Measurements from ENCODE around the gene NCAM1. TPM values are rescaled to one million over a fixed set of nuclear protein-coding genes. Genes with fewer than 3 reads are reported as not detected.

NCAM1 gene
- polyA plus RNA-seq, 5 donors: 30.1 to 47.5 (median 41.5) TPM

GRCh38 chr11:113248702-113249490 lies 287.7 kb downstream of the NCAM1 start:
- DNase-seq: no peak

GRCh38 chr11:113249491-113249763 lies 288.2 kb downstream of the NCAM1 start:
- DNase-seq: no peak

- DNase-seq: no peak
Measured at GRCh38 chr11:113249786-113250185, 288.6 kb downstream of the NCAM1 start.

- DNase-seq: no peak
Measured at GRCh38 chr11:113251281-113251680, 290.1 kb downstream of the NCAM1 start.

- no peak for DNase-seq
Measured at GRCh38 chr11:113253406-113253805, 292.2 kb downstream of the NCAM1 start.

- no peak for DNase-seq
Measured at GRCh38 chr11:113255096-113255495, 293.9 kb downstream of the NCAM1 start.

- no peak for DNase-seq
Measured at GRCh38 chr11:113255741-113256140, 294.5 kb downstream of the NCAM1 start.

- no peak for DNase-seq
Measured at GRCh38 chr11:113256431-113257202, 295.4 kb downstream of the NCAM1 start.

GRCh38 chr11:113260096-113260425 lies 298.8 kb downstream of the NCAM1 start:
- no peak for DNase-seq

GRCh38 chr11:113260541-113260940 lies 299.3 kb downstream of the NCAM1 start:
- no peak for DNase-seq

- DNase-seq: no peak
Measured at GRCh38 chr11:113261709-113262475, 300.7 kb downstream of the NCAM1 start.

- DNase-seq: no peak
Measured at GRCh38 chr11:113262594-113262993, 301.4 kb downstream of the NCAM1 start.

- no peak for DNase-seq
Measured at GRCh38 chr11:113263458-113264259, 302.4 kb downstream of the NCAM1 start.

GRCh38 chr11:113265362-113265761 lies 304.1 kb downstream of the NCAM1 start:
- no peak for DNase-seq

GRCh38 chr11:113267493-113267892 lies 306.3 kb downstream of the NCAM1 start:
- DNase-seq: no peak

GRCh38 chr11:113269096-113269495 lies 307.9 kb downstream of the NCAM1 start:
- DNase-seq: no peak

- DNase-seq: no peak
Measured at GRCh38 chr11:113269636-113270035, 308.4 kb downstream of the NCAM1 start.

- DNase-seq: no peak
Measured at GRCh38 chr11:113270080-113270479, 308.9 kb downstream of the NCAM1 start.

- DNase-seq: no peak
Measured at GRCh38 chr11:113271551-113272245, 310.5 kb downstream of the NCAM1 start.

GRCh38 chr11:113272281-113272680 lies 311.1 kb downstream of the NCAM1 start:
- no peak for DNase-seq

GRCh38 chr11:113272927-113273615 lies 311.9 kb downstream of the NCAM1 start:
- DNase-seq: no peak

All from right lung (tissue), 5 donors.